PC-9 (cell line): Measurements from ENCODE around the gene ACP3.
"Not testable (repeated sequence)": the region's sequence is repeated elsewhere in the genome, so short reads cannot be mapped to it uniquely, and the experiment has no call there.

Source experiments
- EZH2 ChIP-seq: fragments of 200-600 bp; sonication (generic); IDR thresholded peaks from 2 replicates; pipeline ENCODE4 v1.8.0; 2017; ENCODE audit warnings: antibody characterized with exemption, low read depth
- TF ChIP-seq, protein P1 (sequence below): fragments of 200-600 bp; sonication (generic); conservative IDR thresholded peaks from 2 replicates; pipeline ENCODE4 v1.6.1; 2017; ENCODE audit warnings: mixed run types, antibody characterized with exemption, mild to moderate bottlenecking, moderate library complexity

DNA sequence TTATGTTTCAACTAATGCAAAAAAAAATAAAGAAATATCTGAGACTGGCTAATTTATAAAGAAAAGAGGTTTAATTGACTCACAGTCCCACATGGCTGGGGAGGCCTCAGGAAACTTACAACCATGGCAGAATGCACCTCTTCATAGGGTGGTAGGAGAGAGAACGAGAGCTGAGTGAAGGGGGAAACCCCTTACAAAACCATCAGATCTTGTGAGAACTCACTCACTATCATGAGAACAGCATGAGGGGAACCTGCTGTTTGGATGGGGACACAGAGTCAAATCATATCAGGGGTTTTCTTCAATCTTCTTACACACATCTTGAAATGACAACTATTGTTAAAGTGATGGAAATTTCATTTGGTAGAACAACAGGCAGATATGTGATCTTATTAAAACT lies 75.5 kb downstream of the ACP3 start:
- TF ChIP-seq, protein P1, sequence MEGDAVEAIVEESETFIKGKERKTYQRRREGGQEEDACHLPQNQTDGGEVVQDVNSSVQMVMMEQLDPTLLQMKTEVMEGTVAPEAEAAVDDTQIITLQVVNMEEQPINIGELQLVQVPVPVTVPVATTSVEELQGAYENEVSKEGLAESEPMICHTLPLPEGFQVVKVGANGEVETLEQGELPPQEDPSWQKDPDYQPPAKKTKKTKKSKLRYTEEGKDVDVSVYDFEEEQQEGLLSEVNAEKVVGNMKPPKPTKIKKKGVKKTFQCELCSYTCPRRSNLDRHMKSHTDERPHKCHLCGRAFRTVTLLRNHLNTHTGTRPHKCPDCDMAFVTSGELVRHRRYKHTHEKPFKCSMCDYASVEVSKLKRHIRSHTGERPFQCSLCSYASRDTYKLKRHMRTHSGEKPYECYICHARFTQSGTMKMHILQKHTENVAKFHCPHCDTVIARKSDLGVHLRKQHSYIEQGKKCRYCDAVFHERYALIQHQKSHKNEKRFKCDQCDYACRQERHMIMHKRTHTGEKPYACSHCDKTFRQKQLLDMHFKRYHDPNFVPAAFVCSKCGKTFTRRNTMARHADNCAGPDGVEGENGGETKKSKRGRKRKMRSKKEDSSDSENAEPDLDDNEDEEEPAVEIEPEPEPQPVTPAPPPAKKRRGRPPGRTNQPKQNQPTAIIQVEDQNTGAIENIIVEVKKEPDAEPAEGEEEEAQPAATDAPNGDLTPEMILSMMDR, result not testable (repeated sequence)
- TF ChIP-seq EZH2, result not testable (repeated sequence)
